HTR-8/SVneo (cell line): ENCODE measurements around the gene AXIN1.
"Not testable (repeated sequence)": the region's sequence is repeated elsewhere in the genome, so short reads cannot be mapped to it uniquely, and the experiment has no call there.

Source experiments
- DNase-seq: peaks from one replicate; pipeline ENCODE4 v3.0.0; 2011; ENCODE audit warnings: low spot score, mixed read lengths; ENCODE audit not compliant: insufficient read length
- FAIRE-seq: peaks from 2 replicates; lab custom pipeline; 2011; peaks lifted over from hg19 to GRCh38; lab: Jason Lieb, UNC

Gene AXIN1

DNA sequence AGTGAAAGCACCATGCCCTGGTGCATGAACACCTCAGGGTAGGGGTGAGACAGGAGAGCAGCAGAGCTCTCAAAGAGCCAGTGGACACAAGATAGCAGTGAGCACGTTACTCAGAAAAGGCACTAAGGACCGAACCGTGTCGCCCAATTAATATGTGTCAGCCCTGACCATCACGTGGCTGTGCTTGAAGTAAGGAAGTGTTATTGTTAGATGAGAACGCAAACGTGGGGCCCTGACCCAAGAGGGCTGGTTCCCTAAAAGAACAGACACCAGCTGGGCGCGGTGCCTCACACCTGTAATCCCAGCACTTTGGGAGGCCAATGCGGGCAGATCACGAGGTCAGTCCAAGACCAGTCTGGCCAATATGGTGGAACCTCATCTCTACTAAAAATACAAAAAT is 16.3 kb downstream of the AXIN1 start:
- DNase-seq (no peak), FAIRE-seq (no peak)

DNA sequence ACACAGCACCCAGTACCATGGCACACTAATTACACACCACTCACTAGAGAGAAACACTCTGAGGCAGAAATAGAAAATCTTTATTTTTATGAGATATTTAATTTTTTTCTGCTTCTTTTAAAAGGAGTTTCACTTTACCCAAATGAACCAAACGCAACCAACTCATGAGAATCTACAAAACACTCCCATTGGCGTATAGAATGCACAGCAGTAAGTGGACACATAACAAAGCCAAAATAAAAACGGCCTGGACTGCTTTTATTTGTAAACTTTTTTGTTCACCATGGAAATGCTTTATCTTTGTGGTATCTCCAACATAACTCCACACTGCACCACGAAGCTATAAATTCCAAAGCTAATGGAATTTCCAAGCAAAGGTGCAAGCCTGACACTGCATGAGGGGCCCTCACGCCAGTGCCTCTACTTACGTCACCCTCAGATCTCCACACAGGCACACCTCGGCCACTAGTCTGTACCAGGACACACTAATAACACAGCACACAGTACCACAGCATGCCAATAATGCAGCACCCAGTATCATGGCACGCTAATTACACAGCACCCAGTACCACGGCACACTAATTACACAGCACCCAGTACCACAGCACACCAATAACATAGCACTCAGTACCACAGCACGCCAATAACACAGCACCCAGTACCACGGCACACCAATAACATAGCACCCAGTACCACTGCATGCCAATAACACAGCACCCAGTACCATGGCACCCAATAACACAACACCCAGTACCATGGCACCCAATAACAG is 17.5 kb downstream of the AXIN1 start:
- FAIRE-seq = peak; percentile 93
- DNase-seq = not testable (repeated sequence)

DNA sequence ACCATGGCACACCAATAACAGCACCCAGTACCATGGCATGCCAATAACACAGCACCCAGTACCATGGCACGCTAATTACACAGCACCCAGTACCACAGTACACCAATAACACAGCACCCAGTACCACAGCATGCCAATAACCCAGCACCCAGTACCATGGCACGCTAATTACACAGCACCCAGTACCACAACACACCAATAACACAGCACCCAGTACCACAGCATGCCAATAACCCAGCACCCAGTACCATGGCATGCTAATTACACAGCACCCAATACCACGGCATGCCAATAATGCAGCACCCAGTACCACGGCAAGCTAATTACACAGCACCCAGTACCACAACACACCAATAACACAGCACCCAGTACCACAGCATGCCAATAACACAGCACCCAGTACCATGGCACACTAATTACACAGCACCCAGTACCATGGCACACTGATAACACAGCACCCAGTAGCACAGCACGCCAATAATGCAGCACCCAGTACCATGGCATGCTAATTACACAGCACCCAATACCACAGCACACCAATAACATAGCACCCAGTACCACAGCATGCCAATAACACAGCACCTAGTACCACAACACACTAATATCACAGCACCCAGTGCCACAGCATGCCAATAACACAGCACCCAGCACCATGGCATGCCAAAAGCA is 18.2 kb downstream of the AXIN1 start:
- FAIRE-seq = peak; percentile 67
- not testable (repeated sequence) for DNase-seq

DNA sequence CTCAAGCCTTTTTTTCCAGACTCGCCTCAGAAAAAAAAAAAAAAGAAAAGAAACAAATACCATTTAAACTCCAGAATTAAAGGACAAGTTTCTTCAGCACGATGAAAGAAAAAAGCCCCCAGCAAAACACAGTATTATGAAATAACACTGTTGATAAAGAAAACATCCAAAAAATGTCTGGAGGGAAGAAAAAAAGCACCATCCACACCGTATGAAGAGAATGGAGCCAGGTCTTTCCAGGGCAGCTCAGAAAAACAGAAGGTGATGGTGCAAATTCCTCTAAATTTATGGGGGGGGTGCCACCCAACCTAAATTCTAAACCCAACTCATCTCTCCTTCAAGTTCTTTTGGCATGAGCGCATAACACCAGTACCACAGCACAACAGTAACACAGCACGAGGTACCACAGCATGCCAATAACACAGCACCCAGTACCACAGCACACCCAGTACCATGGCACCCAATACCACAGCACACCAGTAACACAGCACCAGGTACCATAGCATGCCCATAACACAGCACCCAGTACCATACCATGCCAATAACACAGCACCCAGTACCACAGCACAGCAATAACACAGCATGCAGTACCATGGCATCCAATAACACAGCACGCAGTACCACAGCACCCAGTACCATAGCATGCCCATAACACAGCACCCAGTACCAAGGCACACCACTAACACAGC is 19.0 kb downstream of the AXIN1 start:
- DNase-seq = no peak
- FAIRE-seq = peak; percentile 83

DNA sequence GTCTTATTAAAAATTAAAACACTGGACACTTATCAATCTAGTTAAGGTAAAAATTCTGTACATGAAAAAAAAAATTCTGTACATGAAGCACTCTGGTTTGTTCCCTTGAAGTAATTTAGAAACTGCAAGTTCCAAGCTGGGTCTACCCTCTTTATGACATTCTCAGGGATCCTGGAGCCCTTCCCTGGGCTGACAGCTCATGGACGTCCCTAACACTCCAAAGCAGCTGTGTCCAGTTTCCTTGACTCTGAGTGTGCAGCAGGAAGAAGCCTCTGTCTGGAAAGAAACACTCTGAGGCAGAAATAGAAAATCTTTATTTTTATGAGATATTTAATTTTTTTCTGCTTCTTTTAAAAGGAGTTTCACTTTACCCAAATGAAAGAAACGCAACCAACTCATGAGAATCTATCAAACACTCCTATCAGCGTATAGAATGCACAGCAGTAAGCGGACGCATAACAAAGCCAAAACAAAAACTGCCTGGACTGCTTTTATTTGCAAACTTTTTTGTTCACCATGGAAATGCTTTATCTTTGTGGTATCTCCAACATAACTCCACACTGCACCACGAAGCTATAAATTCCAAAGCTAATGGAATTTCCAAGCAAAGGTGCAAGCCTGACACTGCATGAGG is 21.2 kb downstream of the AXIN1 start:
- not testable (repeated sequence) for DNase-seq
- FAIRE-seq = peak; percentile 40

DNA sequence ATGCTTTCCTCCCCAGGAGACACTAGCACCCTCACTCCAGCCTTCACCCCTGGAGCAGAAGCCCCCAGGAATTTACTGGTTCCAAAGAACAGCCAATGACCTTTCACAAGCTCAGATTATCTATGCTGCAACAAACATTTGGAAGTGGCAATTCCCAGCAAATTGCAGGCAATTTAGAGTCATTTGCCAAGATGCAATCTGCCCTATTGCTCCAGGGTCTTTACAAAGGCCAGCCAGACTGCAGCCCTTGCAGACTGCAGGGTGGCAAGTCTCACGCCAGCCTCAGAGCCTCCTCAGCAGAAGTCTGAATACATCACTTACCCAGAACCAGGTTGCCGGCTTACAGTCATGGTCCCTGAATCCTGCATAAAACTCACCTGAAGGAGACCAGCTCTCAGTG is 21.8 kb downstream of the AXIN1 start:
- FAIRE-seq (no peak), DNase-seq (no peak)

DNA sequence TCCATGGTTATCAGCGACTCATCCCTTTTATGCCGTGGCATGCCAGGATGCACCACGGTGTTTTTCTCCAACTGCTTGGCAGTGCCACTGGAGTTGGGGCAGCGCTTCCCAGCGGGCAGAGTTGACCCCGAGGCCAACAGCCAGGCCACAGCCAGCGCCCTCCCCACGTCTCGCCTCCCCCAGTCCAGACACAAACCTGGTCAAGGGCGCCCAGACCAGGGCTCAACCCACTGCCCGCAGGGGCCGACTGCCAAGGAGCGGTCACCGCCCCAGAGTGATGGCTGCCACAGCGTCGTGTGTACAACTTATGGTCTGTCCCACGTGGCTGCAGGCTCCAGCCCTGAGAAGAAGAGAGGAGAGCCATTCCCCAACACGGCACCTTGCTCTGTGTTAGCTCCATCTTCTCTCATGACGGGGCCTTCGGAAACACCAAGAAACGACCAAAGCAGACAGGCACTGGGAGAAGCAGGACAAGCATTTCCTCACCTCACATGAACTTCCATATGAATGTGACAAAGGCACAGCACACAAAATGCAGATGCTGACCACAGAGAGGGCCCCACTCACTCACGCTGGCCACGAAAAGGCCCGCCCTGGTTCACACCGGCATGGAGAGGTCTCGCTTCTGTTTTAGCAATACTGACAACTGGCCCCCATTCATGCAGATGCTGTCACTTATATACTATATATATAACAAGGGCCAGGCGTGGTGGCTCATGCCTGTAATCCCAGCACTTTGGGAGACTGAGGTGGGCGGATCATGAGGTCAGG is 27.0 kb downstream of the AXIN1 start:
- no peak for FAIRE-seq

DNA sequence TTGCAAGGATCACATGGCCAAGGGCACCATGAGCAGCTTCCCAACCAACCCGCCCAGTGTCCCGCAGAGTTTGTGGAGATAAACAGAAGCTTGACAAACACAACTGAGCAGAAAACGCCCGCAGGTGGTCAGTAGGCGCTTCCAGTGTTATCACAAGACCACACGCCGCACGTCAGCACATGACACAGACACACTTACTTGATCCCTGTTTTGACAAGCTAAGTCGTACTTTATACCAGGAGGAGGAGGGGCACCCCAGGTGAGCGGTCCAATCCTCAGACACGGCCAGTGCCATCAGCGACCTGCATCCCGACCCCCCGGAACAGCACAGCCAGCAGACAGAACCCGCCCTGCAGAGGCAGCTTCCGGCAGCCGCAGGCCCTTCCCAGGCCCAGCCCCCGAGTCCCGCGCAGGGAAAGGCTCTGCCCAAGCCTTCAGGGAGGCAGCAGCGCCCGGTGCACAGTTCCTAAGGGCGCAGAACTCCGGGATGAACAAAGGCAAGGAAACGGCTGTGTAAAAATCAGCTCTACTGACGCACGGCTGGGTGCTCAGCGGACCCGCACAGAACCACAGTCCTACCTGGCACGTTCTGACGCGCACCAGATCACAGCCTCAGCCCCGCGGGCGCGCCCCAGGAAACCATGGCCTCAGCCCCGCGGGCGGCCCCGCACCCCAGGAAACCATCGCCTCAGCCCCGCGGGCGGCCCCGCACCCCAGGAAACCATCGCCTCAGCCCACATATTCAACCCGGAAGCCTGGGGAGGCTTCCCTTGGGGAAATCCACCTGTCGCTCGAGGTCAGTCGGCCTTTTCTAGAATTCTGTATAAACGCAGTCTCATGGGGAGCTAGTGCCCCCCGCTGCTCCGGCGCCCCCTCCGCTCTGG is 27.8 kb downstream of the AXIN1 start:
- FAIRE-seq (no peak), DNase-seq (no peak)

More for the DNA sequence above, 27.0 kb downstream of the AXIN1 start:
- no peak for DNase-seq

DNA sequence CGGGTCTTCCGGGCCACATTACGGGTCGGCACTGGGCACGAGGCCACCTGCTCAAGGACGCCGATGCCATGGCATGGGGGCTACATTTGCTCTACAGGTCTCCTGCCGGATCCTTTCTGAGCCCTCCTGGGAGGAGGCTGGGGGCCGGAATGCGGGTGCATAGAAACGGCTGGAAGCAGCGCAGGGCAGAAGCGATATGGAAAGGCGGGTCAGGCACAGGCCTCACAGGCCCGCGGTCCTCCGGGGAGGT is 28.4 kb downstream of the AXIN1 start:
- FAIRE-seq (no peak), DNase-seq (no peak)

DNA sequence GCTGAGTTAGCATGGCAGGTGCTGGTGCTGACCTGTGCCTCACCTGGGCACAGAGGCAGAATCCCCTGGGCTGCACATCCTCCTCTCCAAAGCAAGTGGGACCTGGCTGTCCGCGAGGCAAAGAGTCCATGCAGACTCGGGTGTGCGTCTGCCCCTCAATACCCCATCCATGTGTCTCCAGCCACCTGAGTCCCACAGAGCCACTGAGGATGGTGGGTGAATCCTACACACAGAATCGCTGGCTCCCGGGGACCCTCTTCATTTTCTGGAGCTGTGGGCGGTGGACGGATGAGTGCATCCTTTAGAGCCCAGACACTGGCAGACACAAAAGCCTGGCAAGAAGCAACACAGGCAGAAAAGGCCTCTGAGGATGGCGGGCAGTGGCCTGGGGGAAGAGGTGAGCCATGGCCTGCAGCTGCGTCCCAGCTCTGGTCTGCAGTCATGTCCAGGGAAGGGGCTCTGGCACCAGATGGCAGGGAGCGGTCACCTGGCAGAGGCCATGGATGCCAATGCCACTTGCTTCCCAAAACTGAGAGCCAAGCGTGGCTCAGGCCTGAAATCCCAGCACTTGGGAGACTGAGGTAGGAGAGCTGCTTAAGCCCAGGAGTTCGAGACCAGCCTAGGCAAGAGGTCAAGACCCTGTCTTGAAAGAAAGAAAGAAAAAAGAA is 29.9 kb downstream of the AXIN1 start:
- FAIRE-seq = no peak
- no peak for DNase-seq

DNA sequence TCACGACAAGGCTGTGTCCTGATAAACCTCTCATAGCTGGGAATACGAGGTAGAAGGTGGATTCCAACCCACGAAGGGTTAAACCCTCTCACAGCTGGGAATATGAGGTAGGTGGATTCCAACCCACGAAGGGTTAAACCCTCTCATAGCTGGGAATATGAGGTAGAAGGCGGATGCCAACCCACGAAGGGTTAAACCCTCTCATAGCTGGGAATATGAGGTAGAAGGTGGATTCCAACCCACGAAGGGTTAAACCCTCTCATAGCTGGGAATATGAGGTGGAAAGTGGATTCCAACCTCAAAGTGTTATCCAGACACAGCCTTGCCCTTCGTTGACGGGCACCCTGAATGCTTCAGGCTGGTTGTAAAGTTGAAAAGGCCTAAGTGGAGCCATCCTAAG is 31.0 kb downstream of the AXIN1 start:
- FAIRE-seq = no peak
- DNase-seq = no peak

DNA sequence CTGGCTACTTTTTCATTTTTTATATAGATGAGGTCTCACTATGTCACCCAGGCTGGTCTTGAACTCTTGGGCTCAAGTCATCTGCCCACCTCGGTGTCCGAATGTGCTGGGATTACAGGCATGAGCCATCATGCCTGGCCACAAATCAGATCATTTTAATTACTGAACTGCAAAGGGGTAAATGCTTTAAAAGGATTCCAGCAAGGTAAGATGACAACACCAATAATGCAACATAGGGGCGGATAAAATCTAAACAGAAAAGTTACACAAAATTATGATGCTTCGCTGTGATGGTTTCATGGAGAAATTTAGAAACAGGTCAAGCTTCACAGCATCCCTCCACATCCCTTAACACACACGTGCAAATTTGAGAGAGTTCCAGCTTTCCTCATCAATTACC is 32.3 kb downstream of the AXIN1 start:
- DNase-seq (no peak), FAIRE-seq (no peak)

DNA sequence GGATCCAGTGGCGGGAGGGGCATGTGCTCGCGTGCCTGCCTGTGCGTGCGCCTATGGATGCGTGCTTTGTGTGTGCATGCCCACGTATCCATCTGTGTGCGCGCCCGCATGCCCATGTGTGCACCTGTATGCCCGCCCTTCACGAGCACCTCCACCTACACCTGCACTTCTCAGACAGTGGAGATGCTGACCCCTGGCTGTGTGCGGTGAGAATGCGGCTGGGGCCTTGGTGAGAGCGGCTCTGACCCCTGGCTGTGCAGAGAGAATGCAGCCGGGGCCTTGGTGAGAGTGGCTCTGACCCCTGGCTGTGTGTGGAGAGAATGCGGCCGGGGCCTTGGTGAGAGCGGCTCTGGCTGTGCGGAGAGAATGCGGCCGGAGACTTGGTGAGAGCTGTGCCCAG is 33.9 kb downstream of the AXIN1 start:
- DNase-seq (no peak), FAIRE-seq (no peak)

DNA sequence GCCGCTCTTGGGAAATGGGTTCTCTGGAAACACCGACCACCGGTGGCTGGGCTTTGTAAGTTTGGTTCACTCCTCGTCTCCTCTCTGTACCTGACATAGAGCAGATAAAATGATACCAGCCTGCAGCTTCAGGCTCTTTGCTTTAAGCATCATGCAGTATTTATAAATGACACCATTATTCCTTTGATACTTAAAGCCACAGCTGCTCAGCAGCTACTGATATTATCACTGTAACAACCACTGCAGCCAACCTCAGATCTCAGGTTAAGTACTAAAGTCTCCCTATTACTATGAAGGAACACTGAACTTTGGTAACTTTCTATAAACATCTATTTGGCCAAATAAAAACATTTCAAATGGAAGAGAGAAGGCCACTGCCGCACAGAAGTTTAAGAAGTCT is 34.9 kb downstream of the AXIN1 start:
- no peak for FAIRE-seq

DNA sequence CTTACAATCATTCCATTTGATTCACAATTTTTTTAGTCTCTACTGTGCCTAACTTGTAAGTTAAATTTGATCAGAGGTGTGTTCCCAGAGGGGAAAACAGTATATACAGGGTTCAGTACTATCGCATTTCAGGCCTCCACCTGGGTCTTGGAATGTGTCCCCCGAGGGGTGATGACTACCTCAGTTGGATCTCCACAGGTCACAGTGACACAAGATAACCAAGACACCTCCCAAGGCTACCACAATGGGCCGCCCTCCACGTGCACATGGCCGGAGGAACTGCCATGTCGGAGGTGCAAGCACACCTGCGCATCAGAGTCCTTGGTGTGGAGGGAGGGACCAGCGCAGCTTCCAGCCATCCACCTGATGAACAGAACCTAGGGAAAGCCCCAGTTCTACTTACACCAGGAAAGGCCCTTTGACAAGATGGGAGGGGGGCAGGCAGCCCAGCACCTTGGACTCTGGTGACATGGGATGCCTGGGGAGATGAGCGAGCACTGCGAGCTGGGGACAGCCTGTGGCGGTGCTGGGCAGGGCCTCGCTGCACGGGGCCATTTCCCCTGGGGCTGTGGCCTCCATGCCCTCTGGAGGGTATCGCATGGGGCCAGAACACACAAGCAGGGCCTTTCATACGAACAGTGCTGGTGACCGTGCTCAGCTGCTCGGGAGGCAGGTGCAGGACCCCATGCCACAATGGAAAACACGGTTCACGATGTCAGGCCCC is 35.6 kb downstream of the AXIN1 start:
- DNase-seq = no peak
- peak; percentile 44 for FAIRE-seq

More for the DNA sequence above, 34.9 kb downstream of the AXIN1 start:
- DNase-seq = no peak

DNA sequence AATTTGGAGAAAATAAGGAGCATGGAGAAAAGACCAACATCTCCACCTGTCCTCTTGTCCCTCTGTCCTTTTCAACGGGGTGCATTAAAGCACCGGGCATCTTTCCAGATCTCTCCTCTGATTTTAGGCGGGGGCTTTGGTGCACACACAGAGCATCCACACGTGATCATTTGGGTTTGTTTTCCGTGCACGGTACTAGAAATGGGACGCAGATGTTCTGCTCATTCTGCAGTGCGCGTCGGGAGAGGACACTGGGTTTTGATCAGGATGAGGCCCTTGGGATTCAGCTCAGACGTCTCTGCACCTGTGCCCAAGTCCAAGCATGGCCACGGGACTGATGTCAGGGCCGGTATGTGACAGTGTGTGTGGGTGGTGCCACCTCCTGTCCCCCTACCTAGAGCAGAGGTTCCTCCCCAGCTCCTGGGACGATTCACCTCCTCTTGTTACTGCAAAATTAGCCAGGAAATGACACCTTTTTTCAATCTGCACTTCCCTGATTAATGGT is 37.7 kb downstream of the AXIN1 start:
- no peak for FAIRE-seq
- no peak for DNase-seq

DNA sequence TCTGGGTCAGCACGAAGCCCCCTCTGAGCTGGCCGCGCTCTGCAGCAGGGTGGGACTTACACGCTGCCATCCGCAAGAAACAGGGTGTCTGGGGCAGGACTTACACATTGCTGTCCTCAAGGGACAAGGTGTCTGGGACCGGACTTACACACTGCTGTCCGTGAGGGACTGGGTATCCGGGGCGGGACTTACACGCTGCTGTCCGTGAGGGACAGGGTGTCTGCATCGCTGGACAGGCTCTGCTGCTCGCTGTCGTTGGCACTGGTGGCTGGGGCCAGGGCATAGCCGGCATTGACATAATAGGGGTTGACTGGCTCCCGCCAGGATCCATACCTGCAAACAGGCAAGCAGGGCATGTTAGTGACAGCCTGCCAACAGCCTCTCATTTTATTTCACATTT is 38.2 kb downstream of the AXIN1 start:
- peak; percentile 36 for FAIRE-seq

DNA sequence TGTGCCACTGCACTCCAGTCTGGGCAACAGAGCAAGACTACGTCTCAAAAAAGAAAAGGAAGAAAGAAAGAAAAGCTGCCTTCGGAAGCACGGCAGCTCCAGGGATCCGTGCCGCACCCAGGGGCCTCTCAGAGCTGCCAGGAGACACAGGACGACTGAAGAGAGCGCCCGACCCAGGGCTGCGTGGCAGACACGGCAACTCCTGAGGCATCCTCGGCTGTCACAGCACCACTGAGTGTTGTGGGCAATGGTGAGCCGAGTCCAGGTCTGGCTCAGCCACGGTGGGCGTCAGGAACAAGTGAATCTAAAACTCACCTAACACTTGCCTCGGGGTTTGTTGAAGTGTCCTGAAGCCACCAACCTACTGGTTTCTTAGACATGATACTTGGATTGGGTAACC is 40.8 kb downstream of the AXIN1 start:
- DNase-seq = no peak
- FAIRE-seq = no peak

More for the DNA sequence above, 38.2 kb downstream of the AXIN1 start:
- no peak for DNase-seq
